Activated CD4-positive, alpha-beta T cell treated with anti-CD3 and anti-CD28 coated beads, Interleukin-2, amount 50 U/mL, for 24 hours (primary cell): ENCODE measurements around the gene OR2H2.

Experiments
- DNase-seq, 2 donors: peaks; one replicate each; pipeline ENCODE4 v3.0.0-alpha.2; 2020; ENCODE audit warnings: low read depth in 1 of 2, low spot score in 1 of 2

Gene OR2H2

GRCh38 chr6:29591677-29592076, 6.8 kb downstream of the OR2H2 start:
- no peak for DNase-seq

- no peak for DNase-seq
These were observed 8.4 kb downstream of the OR2H2 start for GRCh38 chr6:29593199-29593855.

- no peak for DNase-seq
These were observed 11.5 kb downstream of the OR2H2 start for GRCh38 chr6:29596381-29596900.

GRCh38 chr6:29597184-29597583, 12.3 kb downstream of the OR2H2 start:
- DNase-seq, result no peak

- no peak for DNase-seq
These were observed 13.3 kb downstream of the OR2H2 start for GRCh38 chr6:29598172-29598747.

GRCh38 chr6:29602564-29603361, 17.8 kb downstream of the OR2H2 start:
- no peak for DNase-seq

GRCh38 chr6:29603456-29603855, 18.5 kb downstream of the OR2H2 start:
- DNase-seq, result no peak

GRCh38 chr6:29603930-29604329, 19.0 kb downstream of the OR2H2 start:
- DNase-seq, result no peak

GRCh38 chr6:29608131-29608530, 23.2 kb downstream of the OR2H2 start:
- no peak for DNase-seq

GRCh38 chr6:29610540-29610939, 25.6 kb downstream of the OR2H2 start:
- no peak for DNase-seq

GRCh38 chr6:29611426-29611825, 26.5 kb downstream of the OR2H2 start:
- DNase-seq, result no peak

GRCh38 chr6:29617782-29618554, 33.0 kb downstream of the OR2H2 start:
- no peak for DNase-seq

- DNase-seq, result no peak
These were observed 34.7 kb downstream of the OR2H2 start for GRCh38 chr6:29619578-29620160.

- no peak for DNase-seq
These were observed 35.7 kb downstream of the OR2H2 start for GRCh38 chr6:29620630-29621029.

GRCh38 chr6:29624520-29624961, 39.6 kb downstream of the OR2H2 start:
- DNase-seq, result no peak

- DNase-seq, result no peak
These were observed 40.5 kb downstream of the OR2H2 start for GRCh38 chr6:29625337-29625930.

GRCh38 chr6:29626948-29627754, 42.2 kb downstream of the OR2H2 start:
- no peak for DNase-seq

- peak; percentile 28 to 34 for DNase-seq
These were observed 43.0 kb downstream of the OR2H2 start for GRCh38 chr6:29627755-29628418.
